Subcutaneous adipose tissue (tissue), 4 donors: Measurements from ENCODE around the gene ARPC1B. TPM values are rescaled to one million over a fixed set of nuclear protein-coding genes. Genes with fewer than 3 reads are reported as not detected.

Experiments
- total RNA-seq, 4 donors: library from RNA; depleted of rRNA; stranded (reverse); fragments of >200 nt; gene quantifications; one replicate each; pipeline ENCODE4 v1.1.0, GENCODE V29; 2016
- TF ChIP-seq, protein P1 (sequence below): fragments of 450-650 bp; IDR thresholded peaks from one replicate; pipeline ENCODE4 v1.5.1; 2016; ENCODE audit warnings: low read depth, mild to moderate bottlenecking, control low read depth, antibody characterized with exemption, moderate library complexity

Gene ARPC1B
- total RNA-seq, 4 donors from 2014 or later, result 133 to 364 (median 178) TPM

GRCh38 chr7:99424932-99425730 is 50.6 kb downstream of the ARPC1B start:
- TF ChIP-seq, protein P1, sequence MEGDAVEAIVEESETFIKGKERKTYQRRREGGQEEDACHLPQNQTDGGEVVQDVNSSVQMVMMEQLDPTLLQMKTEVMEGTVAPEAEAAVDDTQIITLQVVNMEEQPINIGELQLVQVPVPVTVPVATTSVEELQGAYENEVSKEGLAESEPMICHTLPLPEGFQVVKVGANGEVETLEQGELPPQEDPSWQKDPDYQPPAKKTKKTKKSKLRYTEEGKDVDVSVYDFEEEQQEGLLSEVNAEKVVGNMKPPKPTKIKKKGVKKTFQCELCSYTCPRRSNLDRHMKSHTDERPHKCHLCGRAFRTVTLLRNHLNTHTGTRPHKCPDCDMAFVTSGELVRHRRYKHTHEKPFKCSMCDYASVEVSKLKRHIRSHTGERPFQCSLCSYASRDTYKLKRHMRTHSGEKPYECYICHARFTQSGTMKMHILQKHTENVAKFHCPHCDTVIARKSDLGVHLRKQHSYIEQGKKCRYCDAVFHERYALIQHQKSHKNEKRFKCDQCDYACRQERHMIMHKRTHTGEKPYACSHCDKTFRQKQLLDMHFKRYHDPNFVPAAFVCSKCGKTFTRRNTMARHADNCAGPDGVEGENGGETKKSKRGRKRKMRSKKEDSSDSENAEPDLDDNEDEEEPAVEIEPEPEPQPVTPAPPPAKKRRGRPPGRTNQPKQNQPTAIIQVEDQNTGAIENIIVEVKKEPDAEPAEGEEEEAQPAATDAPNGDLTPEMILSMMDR, result no peak

- TF ChIP-seq, protein P1, result no peak
These were observed 54.5 kb downstream of the ARPC1B start for GRCh38 chr7:99428972-99429566.

DNA sequence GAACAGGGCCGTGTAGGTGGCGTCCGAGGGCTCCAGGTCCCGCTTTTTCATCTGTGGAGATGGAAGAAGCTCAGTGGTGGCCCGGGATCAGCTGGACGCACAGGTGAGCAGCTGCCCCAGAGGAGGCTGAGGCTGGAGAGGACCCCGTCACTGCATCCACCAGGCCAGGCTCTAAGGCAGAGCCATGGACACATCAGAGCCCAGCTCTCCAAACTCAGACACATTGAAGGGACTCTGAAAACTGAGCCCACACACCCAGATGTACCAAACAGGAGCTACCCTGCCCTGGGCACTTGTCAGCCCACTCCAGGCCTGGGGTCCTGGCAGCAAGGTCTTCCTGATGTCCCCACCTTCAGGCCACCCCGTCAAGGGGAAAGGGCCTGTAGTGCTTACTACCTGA is 55.2 kb downstream of the ARPC1B start:
- TF ChIP-seq, protein P1, result no peak

- TF ChIP-seq, protein P1, result no peak
These were observed 58.6 kb downstream of the ARPC1B start for GRCh38 chr7:99433158-99433557.

GRCh38 chr7:99437946-99438572 is 63.5 kb downstream of the ARPC1B start:
- TF ChIP-seq, protein P1, result no peak

DNA sequence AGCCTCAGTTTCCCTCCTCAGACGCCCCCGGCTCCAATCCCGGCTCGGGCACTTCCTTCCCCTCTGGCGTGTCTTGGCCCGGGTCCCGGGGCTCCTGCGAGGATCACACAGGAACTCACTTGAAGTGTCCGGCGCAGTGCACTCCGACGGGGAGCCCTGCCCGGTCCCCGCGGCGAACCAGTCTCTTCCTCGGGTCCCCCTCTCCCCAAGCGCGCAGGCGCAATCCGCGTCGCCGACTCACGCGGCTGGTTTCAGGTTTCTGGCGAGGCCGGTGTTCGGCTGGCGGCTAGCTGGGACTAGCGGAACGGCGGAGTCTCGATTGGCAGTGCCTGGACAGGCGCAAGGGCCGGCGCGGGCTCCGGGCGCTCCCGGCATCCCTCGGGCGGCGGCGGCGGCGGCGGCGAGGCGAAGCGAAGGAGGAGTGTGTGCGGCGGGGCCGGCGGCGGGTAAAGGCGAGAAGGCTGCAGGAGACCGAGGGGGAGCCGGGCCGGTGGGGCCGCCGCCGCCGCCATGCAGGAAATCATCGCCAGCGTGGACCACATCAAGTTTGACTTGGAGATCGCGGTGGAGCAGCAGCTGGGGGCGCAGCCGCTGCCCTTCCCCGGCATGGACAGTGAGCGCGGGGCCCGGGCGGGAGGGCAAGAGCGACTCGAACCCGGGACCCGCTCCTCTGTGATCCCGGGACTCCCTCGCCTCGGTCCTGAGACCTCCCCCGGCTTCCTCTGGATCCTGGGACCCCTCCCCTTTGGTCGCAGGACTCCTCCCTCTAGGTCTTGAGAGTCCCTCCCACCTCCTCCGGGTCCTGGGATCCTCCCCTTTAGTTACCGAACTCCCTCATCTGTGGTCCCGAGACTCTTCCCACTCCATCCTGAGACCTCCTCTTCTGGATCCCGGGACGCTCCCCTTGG is 64.3 kb downstream of the ARPC1B start, which contains the start of the genes CPSF4 and PTCD1:
CPSF4 (plus strand) TSS at position 371 of the 908 bp plus-strand sequence; CDS start at position 511, 140 bp downstream.
PTCD1 (minus strand) TSS at position 226 of the 908 bp plus-strand sequence. CDS start 3,556 bp downstream, outside the sequence.
- TF ChIP-seq, protein P1, result no peak
